AG20443 (cell line): ENCODE data around the gene GMPR.

Experiments used
- DNase-seq: peaks from one replicate; pipeline ENCODE4 v3.0.0; 2012; ENCODE audit warnings: low spot score, mixed read lengths

The GMPR gene

DNA sequence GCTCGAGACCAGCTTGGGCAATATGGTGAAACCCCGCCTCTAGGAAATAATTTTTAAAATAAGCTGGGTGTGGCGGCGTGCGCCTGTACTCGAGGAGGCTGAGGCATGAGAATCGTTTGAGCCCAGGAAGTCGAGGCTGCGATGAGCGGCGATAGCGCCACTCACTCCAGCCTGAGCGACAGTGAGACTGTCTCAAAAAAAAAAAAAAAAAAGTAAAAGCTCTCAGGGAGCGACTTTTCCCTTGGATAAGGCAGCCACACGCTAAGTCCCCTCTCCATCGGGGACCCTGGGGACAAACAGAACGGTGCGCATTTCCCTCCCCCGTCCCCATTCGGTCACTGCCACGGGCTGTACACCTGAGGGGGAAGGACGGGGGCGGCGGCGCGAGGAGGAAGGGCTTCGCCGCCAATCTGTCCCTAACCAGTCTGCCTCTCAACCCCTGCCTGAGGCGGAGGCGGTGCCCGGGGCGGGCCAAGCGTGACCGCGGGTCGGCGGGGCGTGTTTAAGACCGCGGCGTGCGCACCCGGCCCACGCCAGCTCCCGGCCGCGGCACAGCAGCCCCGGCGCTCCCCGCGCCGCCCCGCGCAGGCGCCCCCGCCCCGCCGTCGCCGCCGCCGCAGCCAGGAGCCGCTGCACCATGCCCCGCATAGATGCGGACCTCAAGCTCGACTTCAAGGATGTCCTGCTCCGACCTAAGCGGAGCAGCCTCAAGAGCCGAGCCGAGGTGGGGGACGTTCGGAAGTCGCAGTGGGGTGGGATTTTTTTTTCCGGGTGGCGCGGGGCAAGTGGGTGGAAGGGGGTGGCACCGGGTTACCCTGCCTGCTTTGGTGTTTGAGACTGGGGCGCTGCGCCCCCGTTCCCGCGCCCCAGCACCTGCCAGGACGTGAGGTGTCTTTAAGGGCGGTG lies at the start of gene GMPR:
TSS of gene GMPR (plus strand) at position 531 of the 906 bp plus-strand sequence. CDS start at position 638, 107 bp downstream.
- peak; percentile 93 for DNase-seq

DNA sequence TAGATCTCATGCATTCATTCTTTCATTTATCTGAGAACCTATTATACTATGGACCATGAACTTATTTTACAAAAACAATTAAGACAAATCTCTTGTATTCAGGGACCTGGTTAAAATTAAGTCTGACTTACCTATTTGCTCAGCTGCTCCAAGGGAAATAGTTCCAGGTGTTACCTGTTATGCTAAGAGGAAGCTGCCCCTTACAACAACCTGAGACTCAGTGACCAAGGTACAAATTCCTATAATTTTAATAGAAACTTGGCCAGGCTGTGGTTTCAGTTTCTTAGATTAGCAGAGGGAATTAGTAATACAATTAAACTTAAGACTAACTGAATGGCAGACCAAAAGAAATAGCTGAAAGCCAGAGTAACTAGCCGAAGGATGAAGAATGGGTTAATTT lies 48.2 kb upstream of the GMPR start:
- DNase-seq: no peak

DNA sequence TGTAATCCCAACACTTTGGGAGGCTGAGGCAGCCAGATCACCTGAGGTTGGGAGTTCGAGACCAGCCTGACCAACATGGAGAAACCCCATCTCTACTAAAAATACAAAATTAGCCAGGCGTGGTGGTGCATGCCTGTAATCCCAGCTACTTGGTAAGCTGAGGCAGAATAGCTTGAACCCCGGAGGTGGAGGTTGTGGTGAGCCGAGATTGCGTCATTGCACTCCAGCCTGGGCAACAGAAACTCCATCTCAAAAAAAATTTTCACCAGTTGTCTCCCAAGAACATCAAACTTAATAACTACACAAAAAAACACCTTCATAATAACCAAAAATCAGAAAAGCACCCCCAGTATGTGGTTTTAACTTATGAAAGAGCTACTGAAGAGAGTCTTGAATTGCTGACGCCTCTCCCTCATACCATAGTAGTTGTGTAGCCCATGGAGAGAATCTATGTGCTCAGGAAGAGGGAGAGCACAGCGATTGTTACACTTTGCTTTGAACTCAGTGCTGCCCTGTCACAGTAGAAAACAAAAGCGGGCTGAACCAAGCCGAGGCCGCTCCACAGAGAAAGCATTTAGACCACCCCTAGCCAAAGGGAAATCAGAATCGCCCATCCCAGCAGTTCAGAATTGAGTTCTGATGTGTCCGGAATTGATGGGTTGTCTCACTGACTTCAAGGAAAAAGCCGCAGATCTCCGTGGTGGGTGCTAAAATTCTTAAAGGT lies 42.0 kb upstream of the GMPR start:
- no peak for DNase-seq

DNA sequence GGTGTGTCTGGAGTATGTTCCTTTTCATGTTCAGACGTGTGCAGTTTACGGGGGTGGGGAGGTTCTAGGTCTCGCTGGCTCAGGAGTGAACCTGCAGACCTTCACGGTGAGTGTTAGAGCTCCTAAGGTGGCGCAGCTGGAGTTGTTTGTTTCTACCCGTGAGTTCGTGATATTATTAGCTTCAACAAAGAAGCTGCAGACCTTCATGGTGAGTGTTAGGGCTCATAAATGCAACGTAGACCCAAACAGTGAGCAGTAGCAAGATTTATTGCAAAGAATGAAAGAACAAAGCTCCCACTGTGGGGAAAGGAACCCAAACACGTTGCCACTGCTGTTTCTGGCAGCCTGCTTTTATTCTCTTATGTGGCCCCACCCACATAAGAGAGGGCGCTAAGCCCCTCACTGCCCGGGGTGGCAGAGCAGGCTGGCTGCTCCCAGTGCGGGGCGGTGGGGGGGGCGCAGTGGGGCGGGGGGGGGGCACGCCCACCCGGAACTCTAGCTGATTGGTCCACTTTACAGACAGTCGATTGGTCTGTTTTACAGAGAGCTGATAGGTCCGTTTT lies 41.3 kb upstream of the GMPR start:
- DNase-seq: no peak

DNA sequence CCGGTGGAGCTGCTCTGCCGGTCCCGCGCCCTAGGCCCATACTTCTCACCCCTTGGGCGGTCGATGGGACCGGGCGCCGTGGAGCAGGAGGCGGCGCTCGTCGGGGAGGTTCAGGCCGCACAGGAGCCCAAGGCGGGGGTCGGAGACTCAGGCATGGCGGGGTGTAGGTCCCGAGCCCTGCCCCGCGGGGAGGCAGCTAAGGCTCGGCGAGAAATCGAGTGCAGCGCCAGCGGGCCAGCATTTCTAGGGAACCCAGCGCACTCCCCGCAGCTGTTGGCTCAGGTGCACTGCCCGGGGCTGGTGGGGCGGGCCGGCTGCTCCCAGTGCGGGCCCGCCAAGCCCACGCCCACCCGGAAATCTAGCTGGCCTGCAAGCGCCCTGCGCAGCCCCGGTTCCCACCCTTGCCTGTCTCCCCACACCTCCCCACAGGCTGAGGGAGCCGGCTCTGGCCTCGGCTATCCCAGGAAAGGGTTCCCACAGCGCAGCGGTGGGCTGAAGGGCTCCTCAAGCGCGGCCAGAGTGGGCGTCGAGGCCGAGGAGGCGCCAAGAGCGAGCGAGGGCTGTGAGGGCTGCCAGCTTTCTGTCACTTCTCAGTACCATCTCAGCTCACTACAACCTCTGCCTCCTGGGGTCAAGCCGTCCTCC lies 40.2 kb upstream of the GMPR start:
- DNase-seq: no peak

- peak; percentile 14 for DNase-seq
Measured at GRCh38 chr6:16199804-16200203, 38.6 kb upstream of the GMPR start.

DNA sequence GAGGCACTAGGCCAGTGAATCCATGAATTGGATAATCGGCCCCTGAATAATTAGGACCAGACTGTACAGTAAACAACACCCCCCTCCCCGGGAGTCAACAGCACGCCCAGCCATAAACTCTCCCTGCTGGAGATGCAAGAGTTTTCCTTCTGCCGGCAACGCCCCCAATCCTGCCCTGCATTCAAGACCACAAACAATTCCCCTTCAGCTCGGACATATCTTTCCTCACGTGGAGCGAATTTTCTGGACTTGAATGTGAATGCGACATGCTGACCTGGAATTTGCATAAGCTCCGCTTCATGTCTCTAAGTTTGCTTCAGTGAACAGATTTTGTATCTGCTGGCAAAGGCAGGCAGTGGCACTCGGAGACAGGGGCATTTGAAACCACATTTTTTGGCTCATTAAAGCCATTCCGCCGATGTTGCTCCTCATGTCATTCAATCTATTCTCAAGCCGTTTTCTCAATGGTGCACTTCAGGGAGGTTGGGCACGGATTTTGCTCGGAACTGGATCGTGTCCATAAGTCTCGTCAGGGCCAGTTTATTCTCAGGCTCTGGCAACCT lies 38.0 kb upstream of the GMPR start:
- DNase-seq: peak; percentile 38

GRCh38 chr6:16201706-16202105 lies 36.7 kb upstream of the GMPR start:
- no peak for DNase-seq

DNA sequence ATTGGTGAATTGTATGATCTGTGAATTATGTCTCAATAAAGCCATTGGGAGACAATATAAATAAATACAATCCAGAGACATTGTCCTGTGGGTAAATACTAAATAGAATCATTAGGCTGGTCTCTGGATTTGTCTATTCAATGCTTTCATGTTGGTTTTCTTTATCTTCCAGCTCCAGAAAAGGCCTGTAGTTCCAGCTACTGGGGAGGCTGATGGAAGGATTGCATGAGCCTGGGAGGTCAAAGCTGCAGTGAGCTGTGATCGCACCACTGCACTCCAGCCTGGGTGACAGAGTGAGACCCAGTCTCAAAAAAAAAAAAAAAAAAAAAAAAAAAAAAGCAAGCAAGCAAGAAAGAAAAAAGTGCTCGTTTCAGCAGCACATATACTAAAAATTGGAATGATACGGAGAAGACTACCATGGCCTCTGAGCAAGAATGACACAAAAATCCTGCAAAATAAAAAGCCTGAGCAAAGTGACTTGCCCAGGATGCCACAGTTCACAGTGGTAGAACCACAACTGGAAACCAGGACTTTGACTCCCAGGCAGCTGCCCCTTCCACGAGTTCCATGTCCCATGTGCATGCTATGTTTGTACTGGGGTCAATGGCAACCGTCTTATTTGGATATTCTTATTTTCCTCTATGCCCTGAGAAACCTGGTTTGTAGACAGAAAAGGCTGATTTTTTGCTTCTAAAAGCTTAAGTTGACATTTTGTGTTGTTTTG lies 33.6 kb upstream of the GMPR start:
- no peak for DNase-seq

DNA sequence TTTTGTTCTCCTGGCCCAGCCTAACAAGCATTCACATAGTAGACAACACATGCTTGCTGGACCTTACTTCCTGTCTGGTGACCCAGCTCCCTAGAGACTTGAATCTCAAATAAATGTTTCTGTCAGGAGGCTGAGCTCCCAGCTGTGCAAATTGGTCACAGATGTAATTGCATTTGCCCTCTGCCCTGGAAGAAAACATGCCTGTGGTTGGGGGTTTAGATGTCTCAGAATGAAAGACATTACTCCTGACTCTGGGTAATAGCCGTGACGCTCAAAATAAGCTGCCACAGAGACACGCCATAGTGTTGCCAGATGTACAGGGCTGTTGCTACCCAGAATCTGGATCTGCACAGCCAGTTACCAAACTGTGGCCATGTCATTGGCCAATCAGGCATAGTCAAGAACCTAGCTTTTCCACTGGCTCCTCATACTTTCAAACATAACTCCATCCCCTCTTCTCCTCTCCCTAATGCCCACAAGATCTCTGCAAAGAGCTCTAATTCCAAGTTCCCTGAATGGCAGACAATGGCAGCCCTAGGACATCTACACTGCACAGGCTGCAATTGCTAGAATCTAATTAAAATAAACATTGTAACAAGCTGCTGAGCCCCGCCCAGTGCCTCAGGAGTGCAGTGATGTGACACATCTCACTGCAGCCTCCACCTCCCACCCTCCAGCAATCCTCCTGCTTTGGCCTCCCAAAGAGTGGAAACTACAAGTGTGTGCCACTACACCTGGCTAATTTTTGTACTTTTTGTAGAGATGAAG lies 32.8 kb upstream of the GMPR start:
- DNase-seq: peak; percentile 76

- DNase-seq: peak; percentile 81
Measured at GRCh38 chr6:16206595-16207037, 31.8 kb upstream of the GMPR start.

DNA sequence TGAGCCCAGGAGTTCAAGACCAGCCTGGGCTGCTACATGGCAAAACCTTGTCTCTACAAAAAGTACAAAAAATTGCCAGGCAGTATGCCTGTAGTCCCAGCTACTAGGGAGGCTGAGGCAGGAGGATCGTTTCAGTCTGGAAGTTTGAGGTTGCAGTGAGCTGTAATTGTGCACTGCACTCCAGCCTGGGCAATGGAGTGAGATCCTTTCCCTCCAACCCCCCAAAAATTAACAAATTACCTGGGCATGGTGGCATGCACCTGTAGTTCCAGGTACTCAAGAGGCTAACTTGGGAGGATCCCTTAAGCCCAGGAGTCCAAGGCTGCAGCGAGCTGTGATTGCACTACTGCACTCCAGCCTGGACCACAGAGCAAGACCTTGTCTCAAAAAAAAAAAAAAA lies 29.4 kb upstream of the GMPR start:
- DNase-seq: no peak

- DNase-seq: no peak
Measured at GRCh38 chr6:16209539-16209938, 28.8 kb upstream of the GMPR start.

GRCh38 chr6:16212276-16212675 lies 26.1 kb upstream of the GMPR start:
- no peak for DNase-seq

DNA sequence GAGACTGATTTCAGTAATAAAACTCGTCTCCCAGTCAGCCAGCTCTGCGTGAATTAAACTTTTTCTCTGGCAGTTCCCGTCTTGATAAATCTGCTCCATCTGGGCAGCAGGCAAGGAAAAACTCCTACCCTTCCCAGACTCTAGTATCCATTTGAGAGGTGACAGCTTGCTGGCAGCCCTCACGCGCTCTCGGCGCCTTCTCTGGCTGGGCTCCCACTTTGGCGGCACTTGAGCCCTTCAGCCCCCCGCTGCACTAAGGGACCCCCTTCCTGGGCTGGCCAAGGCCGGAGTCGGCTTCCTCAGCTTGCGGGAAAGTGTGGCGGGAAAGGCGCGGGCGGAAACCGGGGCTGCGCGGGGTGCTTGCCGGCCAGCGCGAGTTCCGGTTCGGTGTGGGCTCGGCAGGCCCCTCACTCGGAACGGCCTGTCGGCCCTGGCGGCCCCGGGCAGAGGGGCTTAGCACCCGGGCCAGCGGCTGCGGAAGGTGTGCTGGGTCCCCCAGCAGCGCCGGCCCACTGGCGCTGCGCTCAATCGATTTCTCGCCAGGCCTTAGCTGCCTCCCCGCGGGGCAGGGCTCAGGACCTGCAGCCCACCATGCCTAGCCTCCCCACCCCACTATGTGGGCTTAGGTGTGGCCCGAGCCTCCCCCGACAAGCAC lies 21.8 kb upstream of the GMPR start:
- DNase-seq: no peak

GRCh38 chr6:16217156-16217721 lies 21.1 kb upstream of the GMPR start:
- no peak for DNase-seq

GRCh38 chr6:16222826-16223225 lies 15.6 kb upstream of the GMPR start:
- DNase-seq: no peak

- DNase-seq: no peak
Measured at GRCh38 chr6:16223362-16223761, 15.0 kb upstream of the GMPR start.

DNA sequence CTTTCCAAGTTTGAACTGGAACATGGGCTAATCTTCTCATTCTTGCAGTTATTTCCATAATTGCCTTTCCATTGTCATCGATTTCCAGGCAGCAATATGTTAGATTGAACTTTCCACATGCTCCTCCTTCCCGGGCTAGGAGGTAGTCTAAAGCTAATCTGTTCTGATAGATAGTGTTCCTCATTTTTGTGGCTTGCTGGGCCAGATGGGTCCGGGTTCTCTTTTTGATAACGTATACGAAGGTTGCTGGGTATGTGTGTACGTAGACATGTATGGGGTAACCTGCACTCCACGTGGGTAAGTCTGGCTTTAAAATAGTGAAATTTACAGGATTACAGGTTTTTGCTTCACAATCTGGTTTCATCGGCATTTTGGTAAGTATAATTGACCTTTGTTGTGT lies 14.0 kb upstream of the GMPR start:
- no peak for DNase-seq
